Mesodermal cell (in vitro differentiated cells): Measurements from ENCODE around the gene RAB33B. TPM values are rescaled to one million over a fixed set of nuclear protein-coding genes. Genes with fewer than 3 reads are reported as not detected.
"Not testable (repeated sequence)": the region's sequence is repeated elsewhere in the genome, so short reads cannot be mapped to it uniquely, and the experiment has no call there.

Source experiments
- H3K27ac ChIP-seq: 2 replicates; pipeline ENCODE4 v1.7.0; 2013; ENCODE audit warnings: mild to moderate bottlenecking, low read depth, low read length, moderate library complexity; ENCODE audit not compliant: severe bottlenecking
- H3K36me3 ChIP-seq: 2 replicates; pipeline ENCODE4 v1.7.1; 2013; ENCODE audit warnings: mild to moderate bottlenecking, low read length, moderate library complexity; ENCODE audit not compliant: control insufficient read depth, insufficient read depth
- H3K4me1 ChIP-seq: one replicate; pipeline ENCODE4 v1.7.1; 2013; ENCODE audit warnings: mild to moderate bottlenecking, low read length; ENCODE audit not compliant: insufficient read depth, control insufficient read depth, poor library complexity, severe bottlenecking
- H3K4me3 ChIP-seq: 2 replicates; pipeline ENCODE4 v1.7.0; 2013; ENCODE audit warnings: low read length, control low read depth, mild to moderate bottlenecking; ENCODE audit not compliant: insufficient read depth, poor library complexity, severe bottlenecking; ENCODE audit errors: extremely low read depth
- H3K9me3 ChIP-seq: 2 replicates; pipeline ENCODE4 v1.7.1; 2013; ENCODE audit warnings: mild to moderate bottlenecking, low read length, moderate library complexity; ENCODE audit not compliant: control insufficient read depth
- WGBS, 2 experiments: methylation state at CpG; one replicate each; pipeline ENCODE4 v1.1.5; 2013; ENCODE audit warnings: missing lambda C conversion rate in 2 of 2; ENCODE audit not compliant: insufficient coverage in 2 of 2; 5-methylcytosine and 5-hydroxymethylcytosine counted together
- polyA plus RNA-seq, 2 experiments: library from polyadenylated mRNA; stranded (reverse); fragments of 50-300 nt; gene quantifications; one replicate each; pipeline ENCODE4 v1.2.3, GENCODE V29; 2013

RAB33B gene
- polyA plus RNA-seq (2013, experiment 1 of 2) = 6.7 TPM
- polyA plus RNA-seq (2013, experiment 2 of 2) = 8.0 TPM

- Histone ChIP-seq H3K9me3 (peaks cover 9% of the 10 kb centered on the region), H3K4me3 (peak within 1 kb of the TSS; percentile 93), H3K27ac (peak within 1 kb of the TSS; percentile 91), H3K36me3 (peaks cover 13% of the 10 kb centered on the region), H3K4me1 (peaks cover 18% of the 10 kb centered on the region)
- 2 to 3% methylated on average over 29 to 40 of the region's 46 CpGs for WGBS, 2 experiments
These were observed at the start of gene RAB33B for GRCh38 chr4:139454111-139455045. Gene RAB33B, plus strand, starts transcription at chr4:139454121. Its CDS starts 75 bp downstream, at chr4:139454196.

DNA sequence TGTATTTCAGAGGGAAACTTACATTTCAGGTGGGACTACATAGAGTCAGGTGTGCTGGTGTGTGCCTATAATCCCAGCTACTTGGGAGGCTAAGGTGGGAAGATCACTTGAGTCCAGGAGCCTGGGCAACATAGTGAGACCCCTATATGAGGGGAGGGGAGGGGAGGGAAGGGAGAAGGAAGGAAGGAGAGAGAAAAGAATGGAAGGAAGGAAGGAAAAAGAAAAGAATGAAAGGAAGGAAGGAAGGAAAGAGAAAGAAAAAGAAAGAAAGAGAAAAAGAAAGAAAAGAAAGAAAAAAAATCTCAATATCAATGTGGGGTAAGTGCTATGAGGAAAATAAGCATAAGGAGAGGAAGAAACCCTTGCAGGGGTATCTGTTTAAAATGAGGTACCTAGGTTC is 43.6 kb upstream of the RAB33B start:
- Histone ChIP-seq H3K9me3 (peaks cover 7% of the 10 kb centered on the region), H3K4me3 (no peak overlapping the region)

DNA sequence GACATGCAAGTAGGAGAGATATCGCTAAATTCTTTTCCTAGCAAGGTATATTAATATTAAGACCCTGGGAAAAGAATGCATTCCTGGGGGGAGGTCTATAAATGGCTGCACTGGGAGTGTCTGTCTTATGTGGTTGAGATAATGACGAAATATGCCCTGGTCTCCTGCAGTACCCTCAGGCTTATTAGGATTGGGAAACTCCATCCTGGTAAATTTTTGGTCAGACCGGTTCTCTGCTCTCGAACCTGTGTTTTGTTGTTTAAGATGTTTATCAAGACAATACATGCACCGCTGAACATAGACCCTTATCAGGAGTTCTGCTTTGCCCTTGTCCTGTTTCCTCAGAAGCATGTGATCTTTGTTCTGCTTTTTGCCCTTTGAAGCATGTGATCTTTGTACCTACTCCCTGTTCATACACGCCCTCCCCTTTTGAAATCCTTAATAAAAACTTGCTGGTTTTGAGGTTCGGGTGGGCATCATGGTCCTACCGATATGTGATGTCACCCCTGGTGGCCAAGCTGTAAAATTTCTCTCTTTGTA is 39.2 kb upstream of the RAB33B start:
- WGBS, 2 experiments = 95 to 98% methylated on average over 6 of the region's 8 CpGs
- not testable (repeated sequence) for H3K4me3 ChIP-seq, H3K4me1 ChIP-seq

More for the DNA sequence above, 43.6 kb upstream of the RAB33B start:
- H3K27ac ChIP-seq = no peak overlapping the region
- peaks cover 3% of the 10 kb centered on the region for H3K36me3 ChIP-seq
- no peaks in the 10 kb centered on the region for H3K4me1 ChIP-seq

DNA sequence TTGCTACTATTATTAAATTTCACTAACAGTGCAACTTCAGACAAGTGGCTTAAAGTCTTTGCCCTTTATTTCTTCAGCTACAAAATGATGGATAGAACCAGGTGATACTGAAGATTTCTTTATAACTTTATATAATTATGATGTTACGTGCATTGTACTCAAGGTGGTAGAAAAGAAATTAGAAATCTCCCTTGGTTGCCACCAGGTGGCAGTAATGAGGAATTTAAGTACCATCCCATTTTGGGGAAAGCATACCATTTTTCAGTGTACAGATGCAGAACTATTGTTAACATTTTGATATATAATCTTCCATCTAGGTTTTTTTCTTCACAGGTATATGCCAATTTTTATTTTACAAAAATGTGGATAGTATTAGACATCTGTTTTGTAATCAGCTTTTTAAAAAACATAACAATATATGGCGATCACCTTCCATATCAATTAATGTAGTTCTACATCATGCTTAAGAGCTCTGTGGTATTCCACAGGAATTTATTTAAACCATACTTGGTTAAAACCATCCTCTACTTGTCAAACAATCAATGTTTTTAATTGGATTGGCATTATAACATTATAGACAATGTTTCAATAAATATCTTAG is 37.7 kb upstream of the RAB33B start:
- Histone ChIP-seq H3K27ac (no peak overlapping the region), H3K36me3 (peaks cover 7% of the 10 kb centered on the region), H3K4me3 (no peak overlapping the region), H3K4me1 (peaks cover 4% of the 10 kb centered on the region), H3K9me3 (peaks cover 12% of the 10 kb centered on the region)
- no CpG with 5 or more reads among the region's 2 CpGs for WGBS, 2 experiments

More for the DNA sequence above, 39.2 kb upstream of the RAB33B start:
- not testable (repeated sequence) for H3K9me3 ChIP-seq, H3K27ac ChIP-seq, H3K36me3 ChIP-seq

GRCh38 chr4:139419388-139419914 is 34.5 kb upstream of the RAB33B start:
- H3K9me3 ChIP-seq = peaks cover 12% of the 10 kb centered on the region
- no peak overlapping the region for H3K4me3 ChIP-seq
- peak overlapping the region; percentile 60 for H3K27ac ChIP-seq
- WGBS, 2 experiments = 83% methylated on average over 1 of the region's 2 CpGs
- H3K4me1 ChIP-seq = peaks cover 4% of the 10 kb centered on the region
- H3K36me3 ChIP-seq = peaks cover 7% of the 10 kb centered on the region

GRCh38 chr4:139420652-139421051 is 33.3 kb upstream of the RAB33B start:
- H3K27ac ChIP-seq = no peak overlapping the region
- peaks cover 4% of the 10 kb centered on the region for H3K4me1 ChIP-seq
- H3K9me3 ChIP-seq = peaks cover 5% of the 10 kb centered on the region
- peaks cover 3% of the 10 kb centered on the region for H3K36me3 ChIP-seq
- WGBS, 2 experiments = no CpG with 5 or more reads among the region's 1 CpG
- H3K4me3 ChIP-seq = no peak overlapping the region

GRCh38 chr4:139436122-139436521 is 17.8 kb upstream of the RAB33B start:
- H3K9me3 ChIP-seq = peaks cover 10% of the 10 kb centered on the region
- no peak overlapping the region for H3K4me3 ChIP-seq
- H3K27ac ChIP-seq = no peak overlapping the region
- WGBS, 2 experiments = 94 to 98% methylated on average over 13 to 23 of the region's 23 CpGs
- H3K36me3 ChIP-seq = peaks cover 12% of the 10 kb centered on the region
- peaks cover 4% of the 10 kb centered on the region for H3K4me1 ChIP-seq

- Histone ChIP-seq H3K27ac (no peak overlapping the region), H3K4me1 (peaks cover 4% of the 10 kb centered on the region), H3K36me3 (peaks cover 12% of the 10 kb centered on the region), H3K4me3 (no peak overlapping the region), H3K9me3 (peaks cover 10% of the 10 kb centered on the region)
- 100% methylated on average over 1 of the region's 2 CpGs; no CpG with 5 or more reads in 1 of the 2 experiments for WGBS, 2 experiments
These were observed 15.8 kb upstream of the RAB33B start for GRCh38 chr4:139438141-139438540.

GRCh38 chr4:139441029-139441428 is 12.9 kb upstream of the RAB33B start:
- Histone ChIP-seq H3K9me3 (peaks cover 10% of the 10 kb centered on the region), H3K36me3 (peaks cover 12% of the 10 kb centered on the region), H3K4me1 (peaks cover 4% of the 10 kb centered on the region), H3K27ac (no peak overlapping the region), H3K4me3 (no peak overlapping the region)
- 100% methylated on average over 2 of the region's 4 CpGs; no CpG with 5 or more reads in 1 of the 2 experiments for WGBS, 2 experiments

DNA sequence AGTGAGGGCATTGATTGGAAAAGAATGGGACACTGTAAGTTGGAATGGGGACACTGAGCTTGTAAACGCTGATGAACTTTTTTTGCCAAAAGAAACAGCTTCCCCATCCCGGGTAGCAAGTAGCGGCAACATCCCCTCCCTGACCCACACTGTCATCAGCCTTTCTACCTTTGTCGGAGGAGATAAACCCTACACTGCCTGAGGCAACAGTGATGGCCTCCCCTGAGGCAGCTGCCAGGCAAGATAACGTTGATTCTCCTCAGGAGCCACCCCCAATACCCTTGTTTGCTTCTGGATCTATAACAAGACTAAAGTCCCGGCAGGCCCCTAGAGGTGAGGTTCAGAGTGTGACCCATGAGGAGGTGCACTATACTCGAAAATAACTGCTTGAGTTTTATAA is 10.3 kb upstream of the RAB33B start:
- H3K27ac ChIP-seq = no peak overlapping the region
- 78 to 96% methylated on average over 4 to 6 of the region's 7 CpGs for WGBS, 2 experiments
- no peaks in the 10 kb centered on the region for H3K36me3 ChIP-seq
- H3K4me3 ChIP-seq = no peak overlapping the region
- H3K9me3 ChIP-seq = peaks cover 4% of the 10 kb centered on the region
- H3K4me1 ChIP-seq = no peaks in the 10 kb centered on the region
